Measurements from ENCODE around the gene NELL2. TPM values are rescaled to one million over a fixed set of nuclear protein-coding genes. Genes with fewer than 3 reads are reported as not detected.
"Not testable (repeated sequence)": the region's sequence is repeated elsewhere in the genome, so short reads cannot be mapped to it uniquely, and the experiment has no call there.

NELL2 gene
- total RNA-seq, 1 donor from 2014 or later = 6.1 TPM

- no peaks in the 10 kb centered on the region for H3K27me3 Mint-ChIP-seq
- DNase-seq (ENCODE audit: low spot score, unreplicated experiment) = no peak
- no peak overlapping the region for H3K4me3 Mint-ChIP-seq (ENCODE audit: low read depth)
- H3K36me3 Mint-ChIP-seq (ENCODE audit: insufficient read depth) = no peaks in the 10 kb centered on the region
- peaks cover 2% of the 10 kb centered on the region for H3K4me1 Mint-ChIP-seq (ENCODE audit: low read depth)
- no peak for TF ChIP-seq CTCF (IDR thresholded peaks at IDR 0.05; ENCODE audit: unreplicated experiment)
- peaks cover 2% of the 10 kb centered on the region for H3K9me3 Mint-ChIP-seq (ENCODE audit: low read depth)
- H3K27ac Mint-ChIP-seq = no peak overlapping the region
Observed at GRCh38 chr12:44829045-44829444, 47.1 kb downstream of the NELL2 start.

- H3K27me3 Mint-ChIP-seq = no peaks in the 10 kb centered on the region
- H3K36me3 Mint-ChIP-seq (ENCODE audit: insufficient read depth) = no peaks in the 10 kb centered on the region
- no peak for TF ChIP-seq CTCF (IDR thresholded peaks at IDR 0.05; ENCODE audit: unreplicated experiment)
- H3K27ac Mint-ChIP-seq = no peak overlapping the region
- peaks cover 2% of the 10 kb centered on the region for H3K4me1 Mint-ChIP-seq (ENCODE audit: low read depth)
- peaks cover 2% of the 10 kb centered on the region for H3K9me3 Mint-ChIP-seq (ENCODE audit: low read depth)
- no peak overlapping the region for H3K4me3 Mint-ChIP-seq (ENCODE audit: low read depth)
- DNase-seq (ENCODE audit: low spot score, unreplicated experiment) = no peak
Observed at GRCh38 chr12:44827832-44828438, 48.2 kb downstream of the NELL2 start.

- H3K4me1 Mint-ChIP-seq (ENCODE audit: low read depth) = peaks cover 10% of the 10 kb centered on the region
- H3K27ac Mint-ChIP-seq; H3K4me3 Mint-ChIP-seq (ENCODE audit: low read depth); H3K9me3 Mint-ChIP-seq (ENCODE audit: low read depth); DNase-seq (ENCODE audit: low spot score, unreplicated experiment); H3K36me3 Mint-ChIP-seq (ENCODE audit: insufficient read depth); H3K27me3 Mint-ChIP-seq: not testable (repeated sequence)
Observed at GRCh38 chr12:44821702-44822101, 54.4 kb downstream of the NELL2 start.

GRCh38 chr12:44819884-44820283, 56.2 kb downstream of the NELL2 start:
- Mint-ChIP-seq H3K36me3 (ENCODE audit: insufficient read depth) (no peaks in the 10 kb centered on the region), H3K4me3 (ENCODE audit: low read depth) (no peak overlapping the region)

GRCh38 chr12:44817687-44818086, 58.4 kb downstream of the NELL2 start:
- Mint-ChIP-seq H3K27ac (no peak overlapping the region), H3K27me3 (no peaks in the 10 kb centered on the region)
- no peak for DNase-seq (ENCODE audit: low spot score, unreplicated experiment)

More at GRCh38 chr12:44819884-44820283, 56.2 kb downstream of the NELL2 start:
- no peak for DNase-seq (ENCODE audit: low spot score, unreplicated experiment)
- Mint-ChIP-seq H3K27me3 (no peaks in the 10 kb centered on the region), H3K27ac (no peak overlapping the region), H3K9me3 (ENCODE audit: low read depth) (peaks cover 2% of the 10 kb centered on the region), H3K4me1 (ENCODE audit: low read depth) (peaks cover 13% of the 10 kb centered on the region)
- no peak for TF ChIP-seq CTCF (IDR thresholded peaks at IDR 0.05; ENCODE audit: unreplicated experiment)

More at GRCh38 chr12:44817687-44818086, 58.4 kb downstream of the NELL2 start:
- no peak for TF ChIP-seq CTCF (IDR thresholded peaks at IDR 0.05; ENCODE audit: unreplicated experiment)
- Mint-ChIP-seq H3K9me3 (ENCODE audit: low read depth) (no peaks in the 10 kb centered on the region), H3K36me3 (ENCODE audit: insufficient read depth) (no peaks in the 10 kb centered on the region), H3K4me3 (ENCODE audit: low read depth) (no peak overlapping the region), H3K4me1 (ENCODE audit: low read depth) (peaks cover 15% of the 10 kb centered on the region)

Data from progenitor cell of endocrine pancreas (in vitro differentiated cells).